Endometrial microvascular endothelial cells (primary cell): Measurements from ENCODE around the gene SLIT1. TPM values are rescaled to one million over a fixed set of nuclear protein-coding genes. Genes with fewer than 3 reads are reported as not detected.

Experiments
- in situ Hi-C: cut with HindIII; loops from 2 replicates; pipeline ENCODE4 v1.10.0; 2017; ENCODE audit warnings: low sequenced_read_pairs, low pct_unique_long_range_greater_than_20kb; ENCODE audit errors: inconsistent ontology term
- total RNA-seq: library from RNA; depleted of rRNA; stranded (reverse); fragments of >200 nt; gene quantifications from one replicate; pipeline ENCODE4 v1.2.3, GENCODE V29; 2015; ENCODE audit errors: inconsistent ontology term

SLIT1 gene
- total RNA-seq = not detected

DNA sequence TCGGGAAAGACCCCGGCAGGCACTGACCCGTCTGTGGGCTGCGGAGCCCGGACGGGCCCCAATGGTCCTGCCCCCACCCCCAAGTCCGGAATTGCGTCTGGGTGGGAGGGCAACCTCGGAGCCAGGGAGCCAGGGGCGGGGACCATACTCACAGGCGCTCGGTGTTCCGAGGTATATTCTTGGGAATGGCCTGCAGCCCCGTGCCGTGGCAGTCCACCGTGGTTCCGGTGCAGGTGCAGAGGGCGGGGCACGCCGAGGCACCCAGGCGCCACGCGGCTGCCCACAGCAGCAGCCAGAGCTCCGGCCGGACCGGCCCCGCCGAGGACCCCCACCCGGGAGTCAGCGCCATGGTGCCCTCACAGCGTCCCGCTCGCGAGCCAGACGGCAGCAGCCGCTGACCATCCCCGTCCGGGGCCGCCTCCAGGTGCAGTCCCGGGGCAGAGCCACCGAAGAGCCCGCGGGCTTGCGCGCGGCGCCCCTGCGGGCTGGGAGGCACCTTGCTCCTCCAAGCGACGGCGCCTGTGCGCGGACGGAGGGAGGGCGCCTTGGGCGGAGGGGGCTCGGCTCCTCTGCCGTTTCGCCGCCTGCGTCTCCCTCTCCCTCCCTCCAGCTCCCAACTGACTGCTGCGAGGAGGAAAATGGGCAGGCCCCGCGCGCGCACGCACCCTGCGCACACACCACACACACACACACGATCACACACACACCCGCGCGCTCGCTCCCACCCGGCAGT, at the start of gene SLIT1:
Gene SLIT1 (minus strand): TSS at position 634 of the 733 bp plus-strand sequence. CDS start 285 bp downstream, at position 349.
- in situ Hi-C loops = no loop called here

DNA sequence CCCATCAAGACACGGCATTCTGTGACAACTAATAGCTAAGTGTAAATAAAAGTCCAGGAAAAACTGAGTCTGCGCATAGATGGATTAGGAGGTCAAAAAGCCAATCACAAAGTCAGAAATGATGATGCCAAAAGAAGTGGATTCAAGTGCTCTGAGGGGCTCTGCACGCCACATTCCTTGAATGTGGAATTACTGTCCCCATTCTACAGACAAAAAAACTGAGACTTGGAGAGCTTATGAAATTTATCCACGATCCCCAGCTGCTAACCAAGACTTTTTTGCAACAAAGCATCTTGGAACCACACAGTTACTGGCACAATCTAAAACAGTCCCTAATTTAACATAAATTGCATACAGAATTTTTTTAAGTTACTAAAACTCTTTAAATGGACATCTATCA, 49.6 kb upstream of the SLIT1 start:
- in situ Hi-C loops = no loop called here

DNA sequence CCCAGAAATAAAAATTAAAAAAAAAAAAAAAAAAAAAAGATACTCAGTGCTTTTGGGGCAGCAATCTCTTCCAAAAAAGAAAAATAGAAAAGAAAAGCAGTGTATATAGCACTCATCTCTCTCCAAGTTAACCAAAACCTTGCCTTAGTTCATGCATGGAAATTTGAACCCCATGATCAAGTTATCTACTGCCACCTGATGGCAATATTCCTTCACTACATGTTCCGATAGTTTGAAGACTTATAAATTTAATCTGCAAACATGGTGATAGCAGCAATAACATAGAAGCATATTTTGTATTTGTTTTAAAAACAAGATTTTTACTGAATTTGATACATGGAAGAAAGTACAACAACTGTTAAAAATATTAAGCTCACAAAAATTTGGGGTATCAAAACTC, 48.6 kb upstream of the SLIT1 start:
- in situ Hi-C loops = no loop called here

DNA sequence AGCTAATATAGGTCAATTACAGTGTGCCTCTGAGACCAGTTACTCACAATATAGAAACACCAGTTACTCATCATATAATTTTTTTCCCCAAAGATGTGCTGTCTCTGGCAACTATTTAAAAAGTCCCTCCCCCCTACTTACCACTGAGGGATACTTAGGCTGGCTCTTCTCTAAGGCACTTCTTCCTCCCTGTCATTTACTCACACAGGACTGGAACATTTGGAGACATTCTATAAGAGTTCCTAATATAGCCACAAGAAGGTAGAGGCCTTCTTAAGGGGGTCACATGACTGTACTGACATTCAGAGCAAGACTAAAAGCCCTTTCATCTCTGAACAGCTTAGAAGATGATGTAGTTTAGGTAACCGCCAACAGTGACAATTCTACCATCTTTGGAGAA, 44.4 kb upstream of the SLIT1 start:
- in situ Hi-C loops = no loop called here

DNA sequence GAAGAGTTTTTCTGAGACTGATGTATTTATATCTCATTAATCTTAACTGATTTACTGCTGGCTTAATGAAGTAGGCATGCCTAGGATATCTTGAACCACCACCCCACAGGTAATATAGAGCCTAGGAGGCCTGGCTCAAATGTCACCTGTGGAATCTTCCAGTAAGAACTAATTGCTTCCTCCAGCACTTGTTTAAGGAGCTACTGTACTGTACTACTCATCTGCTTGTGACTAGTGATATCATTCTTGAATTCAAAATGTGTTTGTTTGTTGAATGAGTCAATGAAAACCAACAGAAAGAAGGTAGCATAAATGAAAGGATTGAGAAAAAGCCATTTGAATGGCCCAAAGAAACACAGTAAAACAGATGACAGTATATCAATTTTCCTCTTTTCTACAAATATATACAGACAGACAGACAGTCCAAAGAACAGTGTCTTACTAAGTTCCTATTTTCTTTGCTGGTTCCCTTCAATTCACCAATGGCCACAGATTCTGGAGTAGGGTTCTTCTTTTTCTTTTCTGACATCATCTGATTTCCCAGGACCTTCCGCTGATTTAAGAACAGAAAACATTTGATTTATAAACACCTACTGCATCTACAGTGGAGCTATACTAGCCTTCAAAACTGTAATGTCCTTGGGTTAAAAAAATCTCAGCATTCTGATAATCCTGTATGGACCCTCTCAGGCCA, 43.7 kb upstream of the SLIT1 start:
- in situ Hi-C loops = no loop called here

DNA sequence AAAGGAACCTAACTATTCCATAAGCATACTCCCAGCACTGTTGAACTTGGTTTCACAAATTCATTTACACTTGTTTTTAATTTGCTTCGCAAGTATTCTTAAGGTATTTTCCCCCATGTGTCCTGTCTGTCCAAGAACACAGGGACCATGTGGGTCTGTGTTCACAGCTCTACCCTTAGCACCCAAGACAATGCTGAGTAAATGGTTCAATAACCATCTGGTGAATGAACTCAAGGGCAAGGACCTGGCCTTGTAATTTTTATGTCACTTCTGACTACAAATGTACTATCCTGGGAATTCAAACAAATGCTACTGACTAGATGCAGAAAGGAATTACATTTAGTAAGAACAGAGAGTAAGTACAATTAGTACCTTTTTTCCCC, 43.0 kb upstream of the SLIT1 start:
- in situ Hi-C loops = no loop called here

DNA sequence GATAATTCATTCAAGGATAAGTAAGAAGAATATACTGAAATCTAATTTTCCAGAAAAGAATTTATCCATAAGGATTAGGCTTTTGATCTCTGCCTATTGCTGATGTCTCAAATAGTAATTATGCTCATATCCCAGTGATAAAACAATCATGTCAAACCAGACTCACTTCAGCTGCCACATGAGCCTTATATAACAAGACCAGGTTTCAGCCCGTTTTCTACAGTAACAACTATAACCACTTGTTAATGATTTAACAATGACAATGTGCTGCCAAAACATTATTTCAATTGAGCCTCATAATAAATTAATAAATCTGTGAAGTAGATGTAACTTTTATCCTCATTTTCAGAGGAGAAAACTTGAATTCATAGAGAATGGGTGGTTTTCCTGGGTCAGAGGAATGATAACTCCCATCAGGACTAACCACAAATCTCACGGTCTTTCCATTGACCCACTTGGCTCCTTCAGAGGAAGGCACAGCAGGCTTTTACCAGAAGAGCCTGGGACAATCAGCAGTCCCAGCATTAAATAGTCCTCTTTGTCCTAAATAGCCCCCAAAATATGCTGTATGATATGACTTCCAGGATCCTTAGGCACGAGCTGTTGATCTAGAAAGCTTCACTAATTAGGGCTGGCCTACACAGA, 42.5 kb upstream of the SLIT1 start:
- in situ Hi-C loops = no loop called here

DNA sequence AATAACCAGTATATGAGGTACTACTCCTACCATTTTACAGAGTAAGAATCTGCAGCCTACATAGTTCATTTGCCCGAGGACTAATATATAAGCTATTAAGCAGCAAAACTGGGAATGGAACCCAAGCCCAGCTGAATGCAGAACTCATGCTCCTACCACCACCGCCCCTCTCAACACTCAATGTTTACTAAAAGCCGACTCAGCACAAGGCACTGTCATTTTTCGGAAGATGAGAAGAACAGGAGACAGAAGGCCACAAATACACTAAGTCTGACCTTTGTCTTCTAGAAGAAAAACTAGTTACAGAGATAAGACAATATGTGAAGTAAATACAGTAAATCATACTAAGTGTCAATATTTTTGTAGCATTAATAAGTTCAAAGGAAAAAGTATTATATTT, 40.6 kb upstream of the SLIT1 start:
- in situ Hi-C loops = no loop called here

DNA sequence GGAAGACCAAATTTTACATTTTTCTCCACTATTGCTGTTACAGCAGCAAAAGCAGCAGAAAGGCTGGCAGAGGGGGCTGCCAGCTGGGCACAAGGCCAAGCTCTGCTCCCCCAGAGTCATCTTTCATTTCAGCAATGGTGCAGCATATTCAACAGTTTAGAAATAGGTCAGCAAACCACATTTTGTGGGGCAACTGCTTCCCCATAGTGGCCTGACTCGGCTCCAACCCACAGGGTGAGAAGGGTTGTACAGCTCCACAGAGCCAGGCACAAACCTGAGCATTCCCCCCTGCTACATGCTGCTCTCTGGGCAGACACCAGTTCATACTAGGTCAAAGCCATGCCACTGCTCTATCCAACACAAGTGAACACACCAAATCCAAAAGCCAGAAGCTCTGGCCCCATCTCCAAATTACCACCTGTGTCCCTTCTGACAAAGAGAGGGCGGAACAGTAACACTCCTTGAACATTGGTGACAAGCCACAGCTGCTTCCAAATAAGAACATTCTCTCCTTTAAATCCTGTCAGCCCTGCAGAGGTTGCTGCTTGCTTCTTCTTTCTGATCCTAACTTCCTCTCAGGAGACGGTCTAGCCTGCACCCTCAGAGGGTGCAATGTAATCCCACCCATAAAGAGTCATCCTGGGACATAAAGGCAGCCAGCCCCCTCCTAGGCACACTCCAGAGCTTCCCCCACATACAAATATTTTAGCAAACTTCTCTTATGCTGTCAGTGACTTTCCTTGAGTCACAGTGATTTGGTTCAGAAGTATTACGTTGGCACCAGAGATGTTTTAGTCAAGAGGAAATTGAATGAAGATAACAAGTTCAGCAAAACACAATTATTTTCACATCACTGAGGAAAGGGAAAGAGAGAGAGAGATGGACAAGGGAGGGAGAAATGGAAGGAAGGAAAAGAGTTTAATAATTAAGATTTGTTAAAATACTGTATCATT, 39.0 kb upstream of the SLIT1 start:
- in situ Hi-C loops = no loop called here

DNA sequence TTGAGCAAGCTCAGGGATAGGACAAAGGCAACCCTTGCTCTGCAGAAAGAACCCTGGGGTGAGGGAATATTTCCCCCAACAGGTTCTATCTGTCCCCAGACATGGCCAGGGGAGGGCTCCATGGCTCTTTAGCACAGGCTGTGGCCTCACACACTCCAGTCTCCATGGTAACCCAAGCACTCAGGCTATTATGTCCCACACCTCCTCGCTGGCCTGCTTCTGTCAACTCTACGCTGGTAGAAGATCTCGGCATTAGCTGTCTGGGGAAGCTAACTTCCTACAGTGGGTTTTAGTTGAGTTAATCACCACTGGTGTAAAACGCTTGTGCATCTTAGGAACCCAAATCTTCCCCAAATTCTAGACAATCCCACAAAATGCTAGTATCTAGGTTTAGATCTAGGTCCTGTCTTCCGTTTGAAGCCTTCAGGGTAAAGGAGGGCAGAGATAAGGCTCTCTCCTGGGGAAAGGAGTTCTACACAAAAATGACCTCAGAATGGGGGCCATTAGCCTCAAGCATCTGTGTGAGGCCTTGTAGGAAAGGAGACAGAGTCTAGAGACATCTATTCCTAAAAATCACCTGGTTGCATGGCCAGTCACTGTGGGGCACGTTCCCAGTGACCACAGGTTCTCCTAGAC, 36.7 kb upstream of the SLIT1 start:
- in situ Hi-C loops = no loop called here

DNA sequence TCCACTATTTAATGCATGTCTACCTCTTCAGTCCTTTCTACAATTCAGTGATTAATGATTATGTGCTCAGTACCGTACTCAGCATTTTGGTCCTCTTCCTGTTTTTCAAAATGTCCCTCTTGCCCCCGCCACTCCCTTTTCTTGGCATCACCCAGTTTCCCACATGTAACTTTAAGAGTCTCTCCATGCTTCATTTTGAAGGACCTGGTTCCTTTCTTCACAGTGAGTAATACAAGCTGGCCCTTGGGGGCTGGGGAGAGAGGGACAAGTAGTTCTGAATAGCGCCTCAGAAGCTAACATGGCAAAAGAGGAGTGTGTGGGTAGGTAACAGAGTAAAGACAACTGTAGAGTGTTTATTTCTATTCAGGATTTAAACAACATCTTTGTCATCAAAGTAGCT, 34.6 kb upstream of the SLIT1 start:
- in situ Hi-C loops = no loop called here

DNA sequence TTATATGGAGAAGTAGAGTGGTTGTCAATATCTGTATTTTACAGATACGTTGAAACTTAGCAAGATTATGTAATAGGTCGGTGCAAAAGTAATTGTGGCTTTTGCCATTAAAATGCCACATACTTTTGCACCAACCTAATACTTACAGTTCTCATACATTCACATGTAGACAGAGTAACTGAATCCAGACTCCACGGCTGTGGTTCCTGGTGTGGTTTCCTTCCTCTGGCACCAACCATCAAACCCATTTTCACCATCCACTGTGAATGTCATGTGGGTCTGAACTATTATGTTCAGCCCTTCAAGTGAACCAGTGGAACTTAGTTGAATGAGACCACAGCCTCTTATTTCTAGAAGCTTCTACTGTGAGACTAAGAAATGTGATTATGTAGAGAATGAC, 31.5 kb upstream of the SLIT1 start:
- in situ Hi-C loops = no loop called here

DNA sequence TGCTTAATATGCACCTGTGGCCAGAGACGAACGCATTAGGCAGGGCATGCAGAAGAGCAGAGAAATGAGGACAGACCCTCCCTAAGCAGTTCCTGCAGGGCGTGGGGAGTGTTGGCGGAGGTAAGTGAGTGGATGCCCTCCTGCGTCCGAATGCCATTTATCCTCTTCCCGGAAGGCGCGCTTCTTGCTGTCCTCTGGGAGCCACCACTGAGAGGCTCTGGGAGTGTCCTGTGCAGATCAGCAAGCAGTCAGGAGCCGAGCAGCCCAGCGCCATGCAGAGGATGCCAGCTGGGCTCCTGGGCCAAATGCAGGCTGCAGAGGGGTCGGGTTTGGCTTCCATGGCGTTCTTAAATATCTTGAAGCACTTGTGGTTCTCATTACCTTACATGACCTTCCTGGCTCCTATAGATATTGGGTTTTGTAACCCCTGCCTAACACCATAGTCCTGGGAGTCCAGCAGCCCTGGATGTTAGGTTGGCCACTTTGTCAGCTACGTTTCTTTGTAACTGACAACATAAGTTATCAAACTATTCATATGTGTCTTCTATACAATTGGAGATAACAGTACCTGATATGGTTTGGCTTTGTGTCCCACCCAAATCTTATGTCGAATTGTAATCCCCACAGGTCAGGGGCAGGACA, 30.0 kb upstream of the SLIT1 start:
- in situ Hi-C loops = no loop called here

DNA sequence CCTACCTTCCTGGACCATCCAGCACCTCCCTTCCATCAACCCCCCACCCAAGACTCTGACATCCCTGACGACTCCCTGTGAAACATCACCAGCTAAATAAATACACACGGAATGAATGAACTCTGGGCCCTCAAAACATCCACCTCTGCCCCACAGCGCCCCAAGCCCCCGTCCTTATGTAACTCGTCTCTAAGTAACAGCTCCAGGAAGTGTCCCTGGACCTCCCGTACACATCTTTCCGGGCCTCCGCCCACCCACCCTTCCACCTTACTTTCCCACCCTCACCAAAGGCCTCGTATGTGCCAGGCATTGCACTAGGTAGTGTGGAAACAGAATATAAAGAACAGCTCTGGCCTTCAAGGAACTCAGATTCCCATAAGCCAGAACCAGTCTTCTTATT, 27.7 kb upstream of the SLIT1 start:
- in situ Hi-C loops = no loop called here

DNA sequence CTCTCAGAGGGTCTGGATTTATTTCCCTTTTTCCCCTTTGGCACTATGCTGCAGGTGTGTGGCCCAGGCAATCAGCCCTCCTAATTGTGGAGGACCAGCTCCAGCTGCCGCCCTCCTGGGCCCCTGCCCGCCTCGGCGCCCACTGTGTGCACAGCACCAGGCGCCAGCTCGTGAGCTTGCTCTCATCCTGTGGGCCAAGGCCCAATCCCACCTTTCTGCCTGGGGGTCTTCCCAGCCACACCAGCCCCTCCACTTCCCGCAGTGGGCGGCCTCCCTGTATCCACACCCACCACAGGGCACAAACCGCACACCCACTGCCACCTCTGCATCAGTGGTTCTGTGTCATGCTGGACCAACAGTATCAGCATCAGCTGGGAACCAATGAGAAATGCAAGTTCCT, 25.5 kb upstream of the SLIT1 start:
- in situ Hi-C loops = no loop called here

DNA sequence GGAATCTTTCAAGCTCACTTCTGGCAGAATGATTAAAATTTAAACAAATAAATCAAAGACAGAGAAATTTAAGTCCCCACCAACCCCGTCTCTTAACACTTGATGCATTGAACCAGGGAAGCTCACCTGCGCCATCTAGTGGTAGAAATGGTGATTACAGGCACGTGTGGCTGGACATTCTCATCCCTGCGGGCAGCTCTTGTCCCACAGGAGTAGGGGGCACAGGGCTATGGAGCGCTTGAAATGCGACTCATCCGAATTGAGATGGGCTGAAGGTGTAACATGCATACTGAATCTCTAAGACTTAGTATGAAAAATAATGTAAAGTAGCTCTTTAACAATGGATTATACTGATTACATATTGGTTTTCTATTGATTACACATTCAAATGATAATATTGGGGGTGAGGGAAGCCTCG, 24.8 kb upstream of the SLIT1 start:
- in situ Hi-C loops = no loop called here

DNA sequence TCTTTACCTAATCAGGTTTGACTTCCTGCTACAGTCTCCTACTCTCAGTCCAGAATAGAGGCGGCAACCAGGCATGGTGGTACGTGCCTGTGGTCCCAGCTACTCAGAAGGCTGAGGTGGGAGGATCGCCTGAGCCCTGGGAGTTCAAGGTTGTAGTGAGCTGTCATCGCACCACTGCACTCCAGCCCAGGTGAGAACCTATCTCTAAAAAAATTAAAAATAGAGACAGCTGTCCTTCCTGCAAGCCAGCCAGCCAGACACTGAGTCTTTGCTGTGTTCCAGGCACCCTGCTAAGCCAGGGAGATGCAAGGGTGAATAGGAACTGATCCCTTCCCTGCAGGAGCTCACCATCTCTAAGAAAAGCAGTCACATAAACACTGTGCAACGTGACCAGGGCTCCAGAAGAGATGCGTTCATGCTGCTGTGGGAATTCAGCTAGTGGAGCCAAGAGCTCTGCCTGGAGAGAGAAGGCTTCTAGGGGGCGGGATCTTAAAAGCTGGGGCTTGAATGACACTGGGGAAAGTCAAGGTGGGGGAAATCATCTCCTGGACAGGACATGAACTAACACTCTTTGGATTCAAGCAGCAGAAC, 22.1 kb upstream of the SLIT1 start:
- in situ Hi-C loops = no loop called here

DNA sequence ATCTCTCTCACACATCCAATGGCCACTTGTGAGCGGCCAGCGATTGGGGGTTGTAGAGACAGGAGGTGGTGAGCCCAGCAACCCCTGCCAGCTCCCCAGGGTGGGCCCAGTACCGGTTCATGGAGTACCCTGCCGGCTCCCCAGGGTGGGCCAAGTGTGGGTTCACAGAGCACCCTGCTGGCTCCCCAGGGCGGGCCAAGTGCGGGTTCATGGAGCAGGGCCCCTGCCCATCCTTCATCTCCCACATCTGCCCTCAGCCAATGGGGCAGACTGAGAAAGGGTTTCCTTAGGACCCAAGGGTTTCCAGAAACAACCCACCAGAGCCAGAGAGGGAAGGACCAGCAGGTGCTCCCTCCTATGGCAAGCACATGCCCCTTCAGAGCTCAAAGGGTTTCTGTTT, 21.4 kb upstream of the SLIT1 start:
- in situ Hi-C loops = no loop called here
